Trophoblast cell (in vitro differentiated cells and primary cell): ENCODE data around the gene FBP2.

Source experiments
- DNase-seq, 2 donors: peaks; one replicate each; pipeline ENCODE4 v3.0.0-alpha.2; 2016
- H2AFZ ChIP-seq: 2 replicates; pipeline ENCODE4 v1.6.1; 2013; ENCODE audit warnings: low read length, moderate library complexity, mild to moderate bottlenecking; ENCODE audit not compliant: insufficient read depth, poor library complexity
- H2AK5ac ChIP-seq: 2 replicates; pipeline ENCODE4 v1.6.1; 2013; ENCODE audit warnings: mild to moderate bottlenecking, low read length
- H2BK120ac ChIP-seq: 2 replicates; pipeline ENCODE4 v1.6.1; 2013; ENCODE audit warnings: low read length, mild to moderate bottlenecking, moderate library complexity; ENCODE audit not compliant: insufficient read depth, poor library complexity
- H2BK12ac ChIP-seq: 2 replicates; pipeline ENCODE4 v1.6.1; 2013; ENCODE audit warnings: mild to moderate bottlenecking, low read length, moderate library complexity
- H2BK5ac ChIP-seq: 2 replicates; pipeline ENCODE4 v1.6.1; 2013; ENCODE audit warnings: low read length, low read depth, moderate library complexity, mild to moderate bottlenecking; ENCODE audit not compliant: poor library complexity
- H3K14ac ChIP-seq: 2 replicates; pipeline ENCODE4 v1.6.1; 2013; ENCODE audit warnings: mild to moderate bottlenecking, low read length
- H3K18ac ChIP-seq: 2 replicates; pipeline ENCODE4 v1.6.1; 2013; ENCODE audit warnings: mild to moderate bottlenecking, low read length
- H3K23ac ChIP-seq: 2 replicates; pipeline ENCODE4 v1.6.1; 2013; ENCODE audit warnings: low read length
- H3K27ac ChIP-seq: 2 replicates; pipeline ENCODE4 v1.5.1; 2013; ENCODE audit warnings: low read depth, mild to moderate bottlenecking, inconsistent platforms, low read length, moderate library complexity
- H3K27me3 ChIP-seq: 2 replicates; pipeline ENCODE4 v1.6.1; 2013; ENCODE audit warnings: inconsistent platforms, mild to moderate bottlenecking, low read length, moderate library complexity; ENCODE audit not compliant: insufficient read depth
- H3K36me3 ChIP-seq, 2 experiments: 1 replicate in 1 of 2; 2 replicates in 1 of 2; pipeline ENCODE4 v1.6.1; 2013; ENCODE audit warnings: low read length in 2 of 2, mild to moderate bottlenecking in 2 of 2, moderate library complexity in 1 of 2; ENCODE audit not compliant: insufficient read depth in 2 of 2, control insufficient read depth in 1 of 2
- H3K4ac ChIP-seq: 2 replicates; pipeline ENCODE4 v1.6.1; 2013; ENCODE audit warnings: low read depth, mild to moderate bottlenecking, low read length, moderate library complexity
- H3K4me1 ChIP-seq, 2 experiments: 1 replicate in 1 of 2; 2 replicates in 1 of 2; pipeline ENCODE4 v1.6.1; 2013; ENCODE audit warnings: low read length in 2 of 2, mild to moderate bottlenecking in 2 of 2, moderate library complexity in 1 of 2; ENCODE audit not compliant: insufficient read depth in 2 of 2, control insufficient read depth in 1 of 2
- H3K4me2 ChIP-seq: 2 replicates; pipeline ENCODE4 v1.6.1; 2013; ENCODE audit warnings: inconsistent platforms, mild to moderate bottlenecking, low read length, moderate library complexity
- H3K4me3 ChIP-seq: 2 replicates; pipeline ENCODE4 v1.5.1; 2013; ENCODE audit warnings: mild to moderate bottlenecking, low read depth, low read length, inconsistent platforms
- H3K79me1 ChIP-seq: one replicate; pipeline ENCODE4 v1.6.1; 2013; ENCODE audit warnings: low read length
- H3K79me2 ChIP-seq: 2 replicates; pipeline ENCODE4 v1.6.1; 2013; ENCODE audit warnings: low read length, mild to moderate bottlenecking; ENCODE audit not compliant: control insufficient read depth, insufficient read depth, poor library complexity
- H3K9ac ChIP-seq: 2 replicates; pipeline ENCODE4 v1.6.1; 2013; ENCODE audit warnings: mild to moderate bottlenecking, low read length
- H3K9me3 ChIP-seq: 2 replicates; pipeline ENCODE4 v1.6.1; 2013; ENCODE audit warnings: low read depth, mild to moderate bottlenecking, control low read depth, inconsistent platforms, low read length; ENCODE audit not compliant: insufficient read depth
- H4K12ac ChIP-seq: 2 replicates; pipeline ENCODE4 v1.6.1; 2013; ENCODE audit warnings: low read depth, mild to moderate bottlenecking, low read length, moderate library complexity
- H4K8ac ChIP-seq: 2 replicates; pipeline ENCODE4 v1.6.1; 2013; ENCODE audit warnings: low read depth, mild to moderate bottlenecking, low read length, moderate library complexity
- H4K91ac ChIP-seq: one replicate; pipeline ENCODE4 v1.6.1; 2013; ENCODE audit warnings: low read depth, mild to moderate bottlenecking, low read length, moderate library complexity
- WGBS: extraction: QIAGEN DNeasy Blood & Tissue Kit; methylation state at CpG from one replicate; pipeline ENCODE4 v1.1.7; 2013; ENCODE audit warnings: missing lambda C conversion rate; ENCODE audit not compliant: insufficient read length, insufficient coverage; ENCODE audit errors: extremely low coverage; 5-methylcytosine and 5-hydroxymethylcytosine counted together

Gene FBP2

GRCh38 chr9:94533601-94534000 is 60.0 kb downstream of the FBP2 start:
- no peak overlapping the region for H3K23ac ChIP-seq
- no peaks in the 10 kb centered on the region for H3K4me1 ChIP-seq
- no peak overlapping the region for H2BK120ac ChIP-seq
- no peak overlapping the region for H3K4ac ChIP-seq
- no peak overlapping the region for H3K4me3 ChIP-seq
- no peak overlapping the region for H3K9ac ChIP-seq
- no peak overlapping the region for H4K8ac ChIP-seq
- H3K27ac ChIP-seq, result no peak overlapping the region
- no peak overlapping the region for H2BK5ac ChIP-seq
- H3K18ac ChIP-seq, result no peak overlapping the region
- no peak for DNase-seq
- H3K79me1 ChIP-seq, result no peaks in the 10 kb centered on the region
- H2AFZ ChIP-seq, result no peak overlapping the region
- no peak overlapping the region for H3K4me2 ChIP-seq
- H3K79me2 ChIP-seq, result no peaks in the 10 kb centered on the region
- no CpG with 5 or more reads among the region's 10 CpGs for WGBS
- no peak overlapping the region for H4K91ac ChIP-seq
- H3K14ac ChIP-seq, result no peak overlapping the region
- H3K9me3 ChIP-seq, result no peaks in the 10 kb centered on the region
- H4K12ac ChIP-seq, result no peak overlapping the region
- no peak overlapping the region for H2AK5ac ChIP-seq
- H3K36me3 ChIP-seq, result no peaks in the 10 kb centered on the region
- H3K27me3 ChIP-seq, result no peaks in the 10 kb centered on the region
- no peak overlapping the region for H2BK12ac ChIP-seq

- Histone ChIP-seq H3K9ac (no peak overlapping the region), H2BK120ac (no peak overlapping the region), H4K12ac (no peak overlapping the region), H3K4ac (no peak overlapping the region), H3K4me1 (no peaks in the 10 kb centered on the region), H2BK12ac (no peak overlapping the region), H3K9me3 (no peaks in the 10 kb centered on the region), H3K18ac (no peak overlapping the region), H3K79me2 (no peaks in the 10 kb centered on the region), H3K79me1 (no peaks in the 10 kb centered on the region), H3K4me2 (no peak overlapping the region), H4K8ac (no peak overlapping the region), H3K27me3 (no peaks in the 10 kb centered on the region), H3K36me3 (no peaks in the 10 kb centered on the region), H4K91ac (no peak overlapping the region), H2AK5ac (no peak overlapping the region), H2BK5ac (no peak overlapping the region), H2AFZ (no peak overlapping the region), H3K27ac (no peak overlapping the region), H3K23ac (no peak overlapping the region), H3K4me3 (no peak overlapping the region), H3K14ac (no peak overlapping the region)
- no peak for DNase-seq
- WGBS, result no CpG with 5 or more reads among the region's 1 CpG
Observed at GRCh38 chr9:94533155-94533554, 60.5 kb downstream of the FBP2 start.

- Histone ChIP-seq H3K4me3 (no peak overlapping the region), H3K9ac (no peak overlapping the region), H2AK5ac (no peak overlapping the region), H4K8ac (no peak overlapping the region), H2AFZ (no peak overlapping the region), H3K4me2 (no peak overlapping the region), H3K9me3 (no peaks in the 10 kb centered on the region), H4K12ac (no peak overlapping the region), H3K27me3 (no peaks in the 10 kb centered on the region), H2BK5ac (no peak overlapping the region), H3K79me2 (no peaks in the 10 kb centered on the region), H3K23ac (no peak overlapping the region), H3K4me1 (no peaks in the 10 kb centered on the region), H2BK120ac (no peak overlapping the region), H4K91ac (no peak overlapping the region), H3K36me3 (no peaks in the 10 kb centered on the region), H3K27ac (no peak overlapping the region), H3K79me1 (no peaks in the 10 kb centered on the region), H3K4ac (no peak overlapping the region), H3K18ac (no peak overlapping the region), H3K14ac (no peak overlapping the region), H2BK12ac (no peak overlapping the region)
- WGBS, result no CpG with 5 or more reads among the region's 4 CpGs
- no peak for DNase-seq
Observed at GRCh38 chr9:94528886-94529285, 64.7 kb downstream of the FBP2 start.

- Histone ChIP-seq H3K14ac (no peak overlapping the region), H3K36me3 (no peaks in the 10 kb centered on the region), H3K79me1 (no peaks in the 10 kb centered on the region), H3K4ac (no peak overlapping the region), H3K27me3 (no peaks in the 10 kb centered on the region), H3K23ac (no peak overlapping the region), H2AFZ (no peak overlapping the region), H4K8ac (no peak overlapping the region), H3K9ac (no peak overlapping the region), H3K4me2 (no peak overlapping the region), H3K4me3 (no peak overlapping the region), H3K18ac (no peak overlapping the region), H2BK120ac (no peak overlapping the region), H2BK12ac (no peak overlapping the region), H4K91ac (no peak overlapping the region), H3K27ac (no peak overlapping the region), H3K79me2 (no peaks in the 10 kb centered on the region), H3K4me1 (no peaks in the 10 kb centered on the region), H4K12ac (no peak overlapping the region), H2AK5ac (no peak overlapping the region), H2BK5ac (no peak overlapping the region), H3K9me3 (no peaks in the 10 kb centered on the region)
- WGBS, result no CpG with 5 or more reads among the region's 1 CpG
- no peak for DNase-seq
Observed at GRCh38 chr9:94526951-94527350, 66.7 kb downstream of the FBP2 start.
